Endothelial cell of umbilical vein (primary cell): Measurements from ENCODE around the gene ARHGEF37.

Source experiments
- CTCF ChIP-seq, 2 donors: IDR thresholded peaks; 1 replicate in 1 of 2; 2 replicates in 1 of 2; pipeline ENCODE4 v1.5.1; 2011; ENCODE audit warnings: low read length in 2 of 2, mild to moderate bottlenecking in 2 of 2, moderate library complexity in 2 of 2, control low read depth in 1 of 2, inconsistent platforms in 1 of 2, low read depth in 1 of 2; ENCODE audit not compliant: insufficient read depth in 1 of 2; ENCODE audit errors: extremely low read depth in 1 of 2
- EZH2 ChIP-seq: IDR thresholded peaks from 2 replicates; pipeline ENCODE4 v1.6.1; 2012; ENCODE audit warnings: borderline replicate concordance, low read depth, mild to moderate bottlenecking, moderate library complexity, low read length, inconsistent platforms; ENCODE audit not compliant: severe bottlenecking
- FOS ChIP-seq: IDR thresholded peaks from 2 replicates; pipeline ENCODE4 v1.6.1; 2011; ENCODE audit warnings: mild to moderate bottlenecking, low read length, moderate library complexity, borderline replicate concordance; ENCODE audit not compliant: insufficient read depth
- MAX ChIP-seq: IDR thresholded peaks from 2 replicates; pipeline ENCODE4 v1.6.1; 2011; ENCODE audit not compliant: insufficient read depth, insufficient read length
- POLR2A ChIP-seq: IDR thresholded peaks from 2 replicates; pipeline ENCODE4 v1.6.1; 2012; ENCODE audit warnings: low read depth, mild to moderate bottlenecking, control low read depth, low read length
- POLR2AphosphoS5 ChIP-seq: IDR thresholded peaks from 2 replicates; pipeline ENCODE4 v1.6.1; 2012; ENCODE audit warnings: low read depth, mild to moderate bottlenecking, control low read depth, low read length, moderate library complexity; ENCODE audit not compliant: insufficient read depth

- TF ChIP-seq POLR2A (no peak), POLR2AphosphoS5 (no peak), CTCF (IDR thresholded peaks at IDR 0.05; ENCODE audit: extremely low read depth in 1 of 2, insufficient read depth in 1 of 2, low read depth in 1 of 2, low read length in 2 of 2) (no peak), FOS (no peak), MAX (no peak), EZH2 (no peak)
These were observed 8.6 kb upstream of the ARHGEF37 start for GRCh38 chr5:149572576-149573231.
